Left renal cortex interstitium (tissue), 4 donors: ENCODE data around the gene TUBAL3. TPM values are rescaled to one million over a fixed set of nuclear protein-coding genes. Genes with fewer than 3 reads are reported as not detected.
A peak's percentile ranks its signal among the peaks of the same experiment; 100 is the strongest.
"Not testable (repeated sequence)": the region's sequence is repeated elsewhere in the genome, so short reads cannot be mapped to it uniquely, and the experiment has no call there.

Experiments used
- DNase-seq, 4 donors: peaks; one replicate each; pipeline ENCODE4 v3.0.0-alpha.2; 2013; ENCODE audit warnings: low read depth in 4 of 4, low spot score in 2 of 4, missing footprints in 1 of 4
- polyA plus RNA-seq, 4 donors: library from polyadenylated mRNA; unstranded; fragments of 120-200 nt; gene quantifications; one replicate each; pipeline ENCODE4 v1.2.1, GENCODE V29; 2013; ENCODE audit not compliant: insufficient read length in 4 of 4

The TUBAL3 gene
- polyA plus RNA-seq, 4 donors = 0.22 to 0.59 (median 0.31) TPM

GRCh38 chr10:5428133-5428532 is 23.5 kb upstream of the TUBAL3 start:
- no peak for DNase-seq

- no peak for DNase-seq
These were observed 20.1 kb upstream of the TUBAL3 start for GRCh38 chr10:5424751-5425150.

GRCh38 chr10:5423771-5424170 is 19.1 kb upstream of the TUBAL3 start:
- no peak for DNase-seq

- no peak for DNase-seq
These were observed 15.0 kb upstream of the TUBAL3 start for GRCh38 chr10:5419466-5420094.

GRCh38 chr10:5418584-5418983 is 14.0 kb upstream of the TUBAL3 start:
- DNase-seq = no peak

GRCh38 chr10:5416981-5417380 is 12.4 kb upstream of the TUBAL3 start:
- no peak for DNase-seq

- DNase-seq = no peak
These were observed 8.6 kb upstream of the TUBAL3 start for GRCh38 chr10:5413012-5413938.

DNA sequence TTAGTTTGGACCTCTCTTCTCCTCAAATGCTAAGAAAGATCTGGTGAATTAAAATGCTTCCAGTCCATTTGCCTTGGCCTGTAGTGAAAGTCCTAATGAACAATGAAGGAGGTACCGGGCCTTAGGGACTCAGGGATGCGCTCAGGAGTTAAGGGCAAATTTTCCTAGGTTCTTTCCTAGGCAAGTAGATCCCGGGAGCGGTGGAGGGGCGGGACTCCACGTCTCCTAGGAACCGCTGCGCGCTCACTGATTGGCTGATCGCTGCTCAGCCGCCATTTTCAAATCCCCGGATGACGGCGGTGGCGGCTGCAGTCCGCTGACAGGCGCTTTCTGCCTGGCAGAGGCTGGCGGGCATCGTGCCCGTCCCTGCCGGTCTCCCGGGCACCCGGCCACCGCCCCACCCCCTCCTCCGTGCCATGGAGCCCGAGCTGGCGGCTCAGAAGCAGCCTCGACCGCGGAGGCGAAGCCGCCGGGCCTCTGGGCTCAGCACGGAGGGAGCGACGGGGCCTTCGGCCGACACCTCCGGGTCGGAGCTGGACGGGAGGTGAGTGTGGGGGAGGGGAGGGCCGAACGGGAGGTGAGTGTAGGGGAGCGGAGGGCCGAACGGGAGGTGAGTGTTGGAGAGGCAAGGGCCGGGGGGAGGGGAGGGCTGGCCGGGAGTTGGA is 7.8 kb upstream of the TUBAL3 start, which contains the start of gene NET1:
Gene NET1 (plus strand): TSS at position 281 of the 665 bp plus-strand sequence. CDS start 136 bp downstream, at position 417.
- peak; percentile 70 to 82 (median 78) for DNase-seq

DNA sequence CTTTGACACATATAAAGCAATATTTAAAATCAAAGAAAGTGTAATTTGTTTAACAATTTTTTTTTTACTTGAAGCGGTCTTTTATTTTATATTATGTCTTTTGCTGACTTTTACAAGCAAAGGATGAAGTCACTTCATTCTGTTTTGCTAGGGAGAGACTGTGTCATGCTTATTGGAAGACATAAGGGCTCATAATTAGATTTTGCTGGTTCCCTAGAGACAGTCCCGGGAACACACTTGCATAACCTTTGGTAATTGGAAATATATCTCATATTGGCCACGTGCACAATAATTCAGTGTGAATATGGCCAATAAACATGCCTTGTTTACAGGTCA is 7.3 kb upstream of the TUBAL3 start:
- no peak for DNase-seq

- not testable (repeated sequence) for DNase-seq
These were observed 6.2 kb upstream of the TUBAL3 start for GRCh38 chr10:5410787-5411186.

DNA sequence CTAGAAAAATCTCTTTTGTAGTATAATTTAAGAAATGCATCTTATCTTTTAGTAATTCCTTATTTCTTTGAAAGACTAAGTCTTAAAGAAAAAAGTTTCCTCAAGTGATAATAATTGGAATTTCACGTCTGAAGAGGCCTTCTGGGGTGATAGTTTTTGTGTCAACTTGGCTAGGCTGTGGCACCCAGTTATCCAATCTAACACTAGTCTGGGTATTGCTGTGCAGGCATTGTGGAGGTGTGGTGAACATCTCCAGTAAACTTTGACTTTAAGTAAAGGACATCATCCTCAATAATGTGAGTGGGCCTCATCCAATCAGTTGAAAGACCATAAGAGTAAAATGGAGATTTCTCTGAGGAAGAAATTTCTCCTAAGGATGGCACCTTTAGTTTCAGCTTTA is 2.3 kb upstream of the TUBAL3 start:
- DNase-seq = no peak

GRCh38 chr10:5402798-5403197 is 1.8 kb downstream of the TUBAL3 start:
- DNase-seq = no peak

DNA sequence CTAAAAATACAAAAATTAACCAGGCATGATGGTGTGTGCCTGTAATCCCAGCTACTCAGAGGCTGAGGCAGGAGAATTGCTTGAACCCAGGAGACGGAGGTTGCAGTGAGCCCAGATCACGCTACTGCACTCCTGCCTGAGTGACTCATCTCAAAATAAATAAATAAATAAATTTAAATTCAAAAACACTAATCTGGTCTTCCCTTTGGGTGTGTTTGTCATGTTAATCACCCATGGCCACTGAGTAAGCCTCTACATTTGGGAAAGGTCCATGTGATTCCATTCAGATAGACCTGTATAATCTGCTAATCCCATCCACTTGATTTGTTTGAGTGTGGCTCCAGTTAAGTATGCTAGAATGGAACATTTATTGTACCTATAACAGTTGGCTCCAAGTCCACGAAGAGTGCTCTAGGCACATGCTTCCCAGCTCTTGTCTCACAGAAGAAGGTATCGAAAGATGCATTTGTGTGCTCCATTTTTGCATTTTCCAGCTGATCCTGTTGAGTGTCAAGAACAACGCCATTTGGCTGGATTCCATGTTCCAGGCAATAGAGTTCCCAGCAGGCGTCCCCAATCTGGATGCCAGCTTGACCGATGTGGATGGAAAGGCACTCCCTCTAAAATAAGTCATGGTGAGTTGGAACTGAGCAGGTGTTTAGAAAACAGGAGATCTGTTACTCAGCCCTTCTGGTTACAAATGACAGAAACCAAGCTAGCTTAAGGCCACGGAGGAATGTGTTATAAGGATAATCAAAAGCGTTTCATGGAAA is 4.0 kb downstream of the TUBAL3 start:
- DNase-seq = no peak

DNA sequence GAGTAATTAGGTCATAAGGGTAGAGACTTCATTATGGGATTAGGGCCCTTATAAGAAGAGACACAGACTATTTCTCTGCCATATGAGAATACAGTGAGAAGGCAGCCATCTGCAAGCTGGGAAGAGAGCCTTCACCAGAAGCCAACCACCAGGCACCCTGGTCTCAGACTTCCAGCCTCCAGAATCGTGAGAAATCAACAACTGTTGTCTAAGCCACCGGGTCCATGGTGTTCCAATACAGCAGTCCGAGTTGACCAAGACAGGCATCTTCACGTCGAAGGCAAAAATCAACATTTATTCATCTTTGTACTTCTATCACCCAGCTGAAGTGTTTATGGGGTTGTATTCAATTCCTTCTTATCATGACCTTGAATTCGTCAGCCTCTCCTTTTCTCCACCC is 5.3 kb downstream of the TUBAL3 start:
- no peak for DNase-seq

DNA sequence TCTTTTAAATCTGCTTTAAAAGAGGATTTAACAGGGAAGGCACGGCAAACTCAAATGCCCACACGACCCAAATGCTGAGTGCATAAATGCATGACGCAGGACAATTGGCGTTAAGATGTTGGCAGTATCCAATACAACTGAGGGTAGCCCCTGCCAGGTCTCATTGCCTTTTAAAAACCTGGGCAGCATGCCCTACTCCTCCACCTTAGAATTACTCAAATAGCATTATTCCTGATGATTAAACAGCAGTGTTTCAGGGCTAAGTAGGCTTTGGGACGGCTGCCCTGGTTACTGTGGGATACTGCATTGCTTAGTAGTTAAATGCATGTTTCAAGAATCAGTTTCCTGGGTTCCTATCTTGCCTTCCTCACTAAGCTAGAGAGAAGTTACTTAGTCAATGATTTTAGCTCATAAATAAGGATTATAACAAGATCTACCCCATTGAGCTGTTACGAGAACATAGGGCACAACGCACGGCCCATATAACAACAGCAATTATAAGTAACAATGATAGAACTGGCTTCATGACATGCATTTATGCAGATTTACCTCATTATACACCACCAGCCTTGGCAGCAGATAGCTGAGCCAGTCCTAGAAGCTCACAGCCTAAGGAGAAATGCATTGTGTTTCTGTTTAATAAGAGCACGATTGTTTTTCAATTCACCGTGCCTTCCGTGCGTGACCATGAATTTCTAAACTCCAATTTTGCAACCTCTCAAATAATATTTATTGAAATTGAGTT is 7.9 kb downstream of the TUBAL3 start:
- DNase-seq = no peak

DNA sequence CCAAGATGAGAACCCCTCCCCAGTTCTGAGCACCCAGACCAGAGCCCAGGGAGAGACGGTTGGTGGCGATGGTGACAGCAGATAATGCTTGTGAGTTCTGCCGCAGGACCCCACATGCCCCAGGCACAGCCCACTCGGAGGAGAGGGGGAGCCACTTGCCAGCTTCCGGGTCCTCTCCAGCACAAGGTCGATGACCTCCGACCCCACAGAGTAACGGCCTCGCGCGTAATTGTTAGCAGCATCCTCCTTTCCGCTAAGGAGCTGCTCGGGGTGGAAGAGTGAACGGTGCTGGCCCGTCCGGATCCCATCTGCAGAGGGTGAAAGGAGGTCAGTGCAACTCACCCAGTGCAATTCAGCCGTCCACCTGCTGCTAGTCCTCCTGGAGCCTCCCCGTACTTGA is 9.5 kb downstream of the TUBAL3 start:
- no peak for DNase-seq

DNA sequence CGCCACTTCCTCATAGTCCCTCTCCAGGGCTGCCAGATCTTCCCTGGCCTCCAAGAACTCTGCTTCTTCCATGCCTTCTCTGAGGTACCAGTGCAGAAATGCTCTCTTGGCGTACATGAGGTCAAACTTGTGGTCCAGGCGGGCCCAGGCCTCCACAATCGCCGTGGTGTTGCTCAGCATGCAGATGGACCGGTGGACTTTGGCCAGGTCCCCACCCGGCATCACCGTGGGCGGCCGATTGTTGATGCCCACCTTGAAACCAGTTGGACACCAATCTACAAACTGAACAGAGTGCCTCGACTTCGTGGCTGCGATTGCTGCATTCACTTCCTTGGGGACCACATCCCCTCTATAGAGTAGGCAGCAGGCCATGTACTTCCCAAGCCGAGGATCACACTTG is 11.1 kb downstream of the TUBAL3 start:
- no peak for DNase-seq

- DNase-seq = no peak
These were observed 12.8 kb downstream of the TUBAL3 start for GRCh38 chr10:5391790-5392189.

- no peak for DNase-seq
These were observed 13.9 kb downstream of the TUBAL3 start for GRCh38 chr10:5390607-5391205.

DNA sequence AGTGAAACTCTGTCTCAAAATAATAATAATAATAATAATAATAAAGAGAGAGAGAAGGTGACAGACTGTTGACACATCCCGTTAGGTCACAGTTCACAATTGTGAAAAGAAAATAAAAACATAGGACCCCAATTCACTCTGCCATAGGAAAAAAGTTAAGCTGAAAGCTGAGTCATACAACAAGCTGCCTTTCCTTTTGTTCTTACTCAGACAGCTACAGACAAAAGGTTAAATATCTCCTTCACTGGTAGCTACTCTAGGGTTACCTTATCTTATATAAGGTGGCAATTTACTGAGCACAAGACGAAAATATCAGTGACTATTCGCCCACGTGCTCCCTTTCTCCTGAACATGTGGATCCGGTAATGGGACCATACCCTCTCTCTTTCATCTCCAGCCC is 17.5 kb downstream of the TUBAL3 start:
- DNase-seq = no peak
